PC-3 (cell line): ENCODE data around the gene WEE2. TPM values are rescaled to one million over a fixed set of nuclear protein-coding genes. Genes with fewer than 3 reads are reported as not detected.

ENCODE experiments used
- ATAC-seq: fragments of 200-7000 bp; cut with Tn5 transposase; 2 replicates; pipeline ENCODE4 v1.9.1; 2020; ENCODE audit warnings: mild to moderate bottlenecking, moderate library complexity
- BruUV-seq: library from RNA; stranded (reverse); fragments of 400-500 nt; replicated peaks from 2 replicates; lab custom pipeline; 2021; lab: Mats Ljungman, UMichigan
- CTCF ChIA-PET: fragments of 300-600 bp; sonication (Branson Sonifier 250); formaldehyde crosslinking; loops from one replicate; lab custom pipeline; 2022; ENCODE audit warnings: antibody characterized with exemption; lab: Charles Lee
- POLR2A ChIA-PET: fragments of 300-600 bp; sonication (Branson Sonifier 250); formaldehyde crosslinking; loops from one replicate; lab custom pipeline; 2022; ENCODE audit warnings: antibody characterized with exemption; ENCODE audit not compliant: unreplicated experiment; lab: Charles Lee
- DNase-seq: peaks from one replicate; pipeline ENCODE4 v3.0.0-alpha.2; 2015
- H2AFZ ChIP-seq: fragments of 300-600 bp; sonication (generic); 2 replicates; pipeline ENCODE4 v1.6.0; 2016; ENCODE audit warnings: antibody characterized with exemption, low read length
- H3F3A ChIP-seq: fragments of 300-600 bp; sonication (generic); one replicate; pipeline ENCODE4 v1.6.0; 2017; ENCODE audit warnings: antibody characterized with exemption, low read length, control low read depth, mild to moderate bottlenecking; ENCODE audit not compliant: unreplicated experiment
- H3K27ac ChIP-seq: fragments of 300-600 bp; sonication (generic); 2 replicates; pipeline ENCODE4 v1.5.1; 2016; ENCODE audit warnings: mild to moderate bottlenecking, low read length
- H3K27me3 ChIP-seq: fragments of 300-600 bp; sonication (generic); 2 replicates; pipeline ENCODE4 v1.6.1; 2016; ENCODE audit warnings: low read length, mixed read lengths
- H3K36me3 ChIP-seq: fragments of 300-600 bp; sonication (generic); 2 replicates; pipeline ENCODE4 v1.6.1; 2016; ENCODE audit warnings: low read depth, mixed run types, low read length, mixed read lengths
- H3K4me1 ChIP-seq: fragments of 300-600 bp; sonication (generic); 2 replicates; pipeline ENCODE4 v1.5.1; 2016; ENCODE audit warnings: low read length; ENCODE audit not compliant: insufficient read depth
- H3K4me2 ChIP-seq: fragments of 300-600 bp; sonication (generic); 2 replicates; pipeline ENCODE4 v1.6.0; 2016; ENCODE audit warnings: low read length
- H3K4me3 ChIP-seq: fragments of 300-600 bp; sonication (generic); 2 replicates; pipeline ENCODE4 v1.5.1; 2016; ENCODE audit warnings: mild to moderate bottlenecking, low read length, mixed read lengths
- H3K79me2 ChIP-seq: fragments of 300-600 bp; sonication (generic); 2 replicates; pipeline ENCODE4 v1.6.1; 2017; ENCODE audit warnings: low read length, mixed read lengths
- H3K9ac ChIP-seq: fragments of 300-600 bp; sonication (generic); 2 replicates; pipeline ENCODE4 v1.6.0; 2016; ENCODE audit warnings: mild to moderate bottlenecking, low read length
- H3K9me2 ChIP-seq: fragments of 300-600 bp; sonication (generic); replicated peaks from 2 replicates; pipeline ENCODE4 v1.6.1; 2016; ENCODE audit warnings: mixed run types, low read length, mixed read lengths
- H3K9me3 ChIP-seq: fragments of 300-600 bp; sonication (generic); 2 replicates; pipeline ENCODE4 v1.6.1; 2016; ENCODE audit warnings: low read length, mixed read lengths
- H4K20me1 ChIP-seq: fragments of 300-600 bp; sonication (generic); 2 replicates; pipeline ENCODE4 v1.6.1; 2016; ENCODE audit warnings: low read length, mixed read lengths
- EZH2 ChIP-seq: fragments of 300-600 bp; sonication (generic); IDR thresholded peaks from one replicate; pipeline ENCODE4 v1.6.1; 2017; ENCODE audit warnings: antibody characterized with exemption, mild to moderate bottlenecking, low read length; ENCODE audit not compliant: unreplicated experiment
- EZH2phosphoT487 ChIP-seq: fragments of 300-600 bp; sonication (generic); IDR thresholded peaks from 2 replicates; pipeline ENCODE4 v1.6.1; 2018; ENCODE audit warnings: mild to moderate bottlenecking, antibody characterized with exemption, low read length, borderline replicate concordance
- intact Hi-C: fragments of 100-400 bp; cut with micrococcal nuclease; formaldehyde crosslinking; loops from 2 replicates; pipeline ENCODE4 v1.9.0; 2023
- total RNA-seq: library from RNA; depleted of rRNA; stranded (reverse); fragments of >200 nt; gene quantifications from 2 replicates; pipeline ENCODE4 v1.2.3, GENCODE V29; 2014
- TF ChIP-seq, protein P1 (sequence below): fragments of 300-600 bp; sonication (generic); conservative IDR thresholded peaks from 2 replicates; pipeline ENCODE4 v1.5.1; 2017; ENCODE audit warnings: antibody characterized with exemption, low read depth, mild to moderate bottlenecking, low read length

WEE2 gene
- total RNA-seq, 1 experiment from 2014 or later: not detected

DNA sequence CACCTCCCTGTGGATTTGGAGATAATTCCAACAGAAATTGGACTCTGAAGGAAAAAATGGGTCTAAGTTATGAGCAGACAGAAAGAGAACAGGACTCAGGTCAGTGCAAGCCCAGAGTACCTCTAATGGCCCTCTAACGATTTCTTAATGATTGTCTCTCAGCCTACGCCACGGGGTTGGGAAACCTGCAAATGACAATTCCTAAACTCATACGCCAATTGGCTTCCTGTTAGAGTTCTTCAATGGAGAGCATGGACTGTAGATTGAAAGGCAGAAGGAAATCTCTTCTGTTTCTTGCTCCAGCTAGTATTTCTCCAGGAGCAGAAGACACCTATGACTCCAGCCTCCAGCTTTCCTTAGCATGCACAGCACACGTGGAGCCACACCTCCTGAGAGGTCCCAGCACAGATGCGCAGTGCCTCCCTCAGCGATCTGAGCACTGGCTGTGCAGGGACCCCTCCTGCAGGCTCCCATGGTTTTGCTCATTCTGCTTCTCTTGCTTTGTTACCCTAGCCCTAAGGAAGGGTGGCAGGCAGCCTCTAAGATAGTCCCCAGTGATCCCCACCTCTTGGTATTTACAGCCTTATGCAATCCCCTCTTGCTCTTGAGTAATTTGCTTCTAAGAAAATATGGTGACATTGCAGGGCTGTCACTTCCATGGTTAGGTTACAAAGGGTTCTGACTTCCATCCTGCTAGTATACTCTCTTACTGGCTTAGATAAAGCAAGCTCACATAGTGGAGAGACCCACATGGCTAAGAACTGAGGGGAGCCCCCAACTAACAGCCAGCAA lies 36.3 kb upstream of the WEE2 start:
- BruUV-seq: no TSS peak
- POLR2A ChIA-PET: no interaction called here
- Histone ChIP-seq H3K36me3 (no peaks in the 10 kb centered on the region), H4K20me1 (no peaks in the 10 kb centered on the region), H3K9me2 (no peaks in the 10 kb centered on the region), H3K9ac (no peak overlapping the region), H3K27ac (no peak overlapping the region), H3F3A (no peaks in the 10 kb centered on the region), H3K79me2 (no peaks in the 10 kb centered on the region), H3K4me2 (no peak overlapping the region), H3K27me3 (no peaks in the 10 kb centered on the region), H3K9me3 (no peaks in the 10 kb centered on the region), H2AFZ (no peak overlapping the region), H3K4me1 (peaks cover 25% of the 10 kb centered on the region), H3K4me3 (no peak overlapping the region)
- intact Hi-C loops: no loop called here
- TF ChIP-seq EZH2 (no peak), EZH2phosphoT487 (no peak)
- TF ChIP-seq, protein P1, sequence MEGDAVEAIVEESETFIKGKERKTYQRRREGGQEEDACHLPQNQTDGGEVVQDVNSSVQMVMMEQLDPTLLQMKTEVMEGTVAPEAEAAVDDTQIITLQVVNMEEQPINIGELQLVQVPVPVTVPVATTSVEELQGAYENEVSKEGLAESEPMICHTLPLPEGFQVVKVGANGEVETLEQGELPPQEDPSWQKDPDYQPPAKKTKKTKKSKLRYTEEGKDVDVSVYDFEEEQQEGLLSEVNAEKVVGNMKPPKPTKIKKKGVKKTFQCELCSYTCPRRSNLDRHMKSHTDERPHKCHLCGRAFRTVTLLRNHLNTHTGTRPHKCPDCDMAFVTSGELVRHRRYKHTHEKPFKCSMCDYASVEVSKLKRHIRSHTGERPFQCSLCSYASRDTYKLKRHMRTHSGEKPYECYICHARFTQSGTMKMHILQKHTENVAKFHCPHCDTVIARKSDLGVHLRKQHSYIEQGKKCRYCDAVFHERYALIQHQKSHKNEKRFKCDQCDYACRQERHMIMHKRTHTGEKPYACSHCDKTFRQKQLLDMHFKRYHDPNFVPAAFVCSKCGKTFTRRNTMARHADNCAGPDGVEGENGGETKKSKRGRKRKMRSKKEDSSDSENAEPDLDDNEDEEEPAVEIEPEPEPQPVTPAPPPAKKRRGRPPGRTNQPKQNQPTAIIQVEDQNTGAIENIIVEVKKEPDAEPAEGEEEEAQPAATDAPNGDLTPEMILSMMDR: no peak
- CTCF ChIA-PET: no interaction called here
- ATAC-seq (no peak), DNase-seq (no peak)

DNA sequence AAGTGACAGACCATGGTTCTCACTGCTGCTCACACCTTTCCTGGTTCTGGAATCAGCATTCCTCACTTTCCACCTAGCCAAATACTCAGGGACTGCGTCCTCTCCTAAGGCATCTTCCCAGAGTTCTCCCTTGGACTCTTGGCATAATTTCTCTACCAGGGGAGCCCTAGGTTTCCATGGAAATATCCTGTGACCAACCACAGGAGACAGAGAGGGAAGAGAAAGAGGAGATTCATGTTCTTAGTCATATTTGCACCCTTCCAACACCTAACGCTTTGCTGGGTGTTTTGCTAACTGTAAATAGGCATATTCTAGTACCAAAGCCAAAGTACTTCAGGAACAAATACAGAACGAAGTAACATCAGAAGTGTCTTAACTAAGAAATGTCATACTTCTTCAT lies 34.8 kb upstream of the WEE2 start:
- ChIA-PET CTCF (no interaction called here), POLR2A (no interaction called here)
- ATAC-seq: no peak
- no peaks in the 10 kb centered on the region for H4K20me1 ChIP-seq
- H3K79me2 ChIP-seq: no peaks in the 10 kb centered on the region
- H3K9me2 ChIP-seq: no peaks in the 10 kb centered on the region
- no peaks in the 10 kb centered on the region for H3K9me3 ChIP-seq
- no peak overlapping the region for H3K4me2 ChIP-seq
- no peak overlapping the region for H2AFZ ChIP-seq
- BruUV-seq: no TSS peak
- no peaks in the 10 kb centered on the region; the same call in 1 of the 2 replicates for H3K36me3 ChIP-seq
- H3K27me3 ChIP-seq: no peaks in the 10 kb centered on the region
- no peak for TF ChIP-seq EZH2phosphoT487
- TF ChIP-seq EZH2: no peak
- TF ChIP-seq, protein P1: no peak
- no peak overlapping the region for H3K9ac ChIP-seq
- DNase-seq: no peak
- H3K4me1 ChIP-seq: peaks cover 27% of the 10 kb centered on the region
- intact Hi-C loops: no loop called here
- no peak overlapping the region for H3K4me3 ChIP-seq
- no peak overlapping the region for H3K27ac ChIP-seq
- H3F3A ChIP-seq: no peaks in the 10 kb centered on the region

DNA sequence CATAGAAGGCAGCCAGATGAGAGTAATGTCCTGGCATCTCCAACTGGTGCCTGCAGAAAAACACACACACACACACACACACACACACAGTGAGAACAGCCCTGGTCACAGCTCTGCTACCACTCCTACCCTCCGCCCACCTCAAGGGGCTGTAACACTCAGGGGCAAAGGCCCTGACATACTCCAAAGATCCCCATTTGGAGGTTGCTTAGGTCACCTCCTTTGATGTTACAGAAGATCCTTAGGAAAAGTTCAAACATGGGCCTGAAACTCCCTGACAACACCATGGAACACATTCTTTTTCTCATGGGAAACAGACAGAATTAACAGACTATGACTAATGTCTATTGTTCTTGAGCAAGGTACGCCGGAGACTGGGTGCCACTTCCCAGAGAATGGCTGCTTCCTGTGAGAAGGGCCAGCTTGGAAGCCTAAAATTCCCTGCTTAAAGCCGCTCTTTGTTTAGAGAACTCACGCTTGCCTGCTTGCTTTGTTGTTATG lies 33.9 kb upstream of the WEE2 start:
- ChIA-PET POLR2A (no interaction called here), CTCF (no interaction called here)
- BruUV-seq: no TSS peak
- DNase-seq (peak; percentile 40), ATAC-seq (peak; percentile 73)
- Histone ChIP-seq H4K20me1 (no peaks in the 10 kb centered on the region), H3K4me2 (peak overlapping the region; percentile 31; the same call in 1 of the 2 replicates), H2AFZ (no peak overlapping the region), H3K4me3 (no peak overlapping the region), H3K27me3 (no peaks in the 10 kb centered on the region), H3K9me3 (no peaks in the 10 kb centered on the region), H3F3A (no peaks in the 10 kb centered on the region), H3K27ac (peak overlapping the region; percentile 82), H3K9ac (peak overlapping the region; percentile 55), H3K4me1 (peaks cover 29% of the 10 kb centered on the region), H3K9me2 (no peaks in the 10 kb centered on the region), H3K36me3 (no peaks in the 10 kb centered on the region; the same call in 1 of the 2 replicates), H3K79me2 (no peaks in the 10 kb centered on the region)
- intact Hi-C loops: no loop called here
- TF ChIP-seq, protein P1: no peak
- TF ChIP-seq EZH2 (no peak), EZH2phosphoT487 (no peak)
